ENCODE data around the gene TUFT1. TPM values are rescaled to one million over a fixed set of nuclear protein-coding genes. Genes with fewer than 3 reads are reported as not detected.

Gene TUFT1
- total and polyA plus RNA-seq, 2 donors from 2014 or later, result 8.9 to 12.9 TPM

DNA sequence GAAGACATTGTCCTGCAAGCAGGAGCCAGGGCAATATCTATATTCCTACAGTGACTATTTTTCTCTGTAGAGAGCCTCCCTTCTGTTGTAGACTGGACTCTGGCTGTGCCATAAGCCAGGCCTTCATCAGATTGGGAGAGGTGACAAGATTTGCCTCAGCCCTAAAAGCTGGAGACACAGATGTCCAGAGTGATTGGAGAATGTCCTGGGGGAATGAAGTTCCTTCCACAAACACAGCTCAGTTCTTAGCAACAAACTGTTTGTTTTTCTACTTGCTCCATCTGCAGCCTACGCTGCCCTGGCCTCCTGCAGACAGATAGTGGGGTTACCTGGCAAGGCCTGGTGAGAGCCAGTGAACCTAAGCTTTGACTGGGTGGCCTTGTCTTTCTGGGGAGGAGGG, 41.8 kb downstream of the TUFT1 start:
- FAIRE-seq, result no peak
- intact Hi-C loops (cut with DNase I), result no loop called here
- H3K27me3 ChIP-seq (ENCODE audit: control insufficient read depth, insufficient read depth, low read length), result no peaks in the 10 kb centered on the region

DNA sequence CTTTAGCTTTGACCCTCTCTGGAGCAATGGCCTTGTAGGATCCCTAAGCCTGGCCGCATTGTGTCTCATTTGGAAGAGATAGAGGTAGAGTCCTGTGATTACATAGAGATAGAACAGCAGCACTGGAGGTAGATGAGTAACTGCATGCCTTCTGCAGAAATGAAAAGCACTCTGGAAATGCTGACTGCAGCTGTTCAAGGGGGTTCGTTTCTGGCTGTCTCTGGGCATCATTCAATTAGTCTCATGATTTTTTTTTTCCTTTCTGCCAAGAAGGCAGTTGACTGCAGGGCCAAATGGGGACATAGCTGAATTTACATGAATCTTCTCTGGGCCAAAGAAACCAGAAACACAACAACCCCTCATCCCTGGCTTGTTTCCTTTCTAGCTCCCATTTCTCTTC, 43.7 kb downstream of the TUFT1 start:
- no peaks in the 10 kb centered on the region for H3K9me3 ChIP-seq (ENCODE audit: control insufficient read depth in 2 of 3, insufficient read depth in 1 of 3, low read length in 3 of 3)
- peaks cover 0 to 3% (median 0%) of the 10 kb centered on the region in 3 donors for H3K4me1 ChIP-seq (ENCODE audit: control insufficient read depth in 2 of 3, insufficient read depth in 2 of 3, low read depth in 1 of 3, low read length in 3 of 3)
- H3K4me3 ChIP-seq (ENCODE audit: low read length in 3 of 3), result no peak overlapping the region
- FAIRE-seq (no peak), DNase-seq (no peak)
- peak overlapping the region in 1 of 2 donors; percentile 3 for H3K27ac ChIP-seq (ENCODE audit: low read depth in 2 of 2, low read length in 2 of 2)
- intact Hi-C loops (cut with DNase I), result no loop called here
- TF ChIP-seq, protein P1, sequence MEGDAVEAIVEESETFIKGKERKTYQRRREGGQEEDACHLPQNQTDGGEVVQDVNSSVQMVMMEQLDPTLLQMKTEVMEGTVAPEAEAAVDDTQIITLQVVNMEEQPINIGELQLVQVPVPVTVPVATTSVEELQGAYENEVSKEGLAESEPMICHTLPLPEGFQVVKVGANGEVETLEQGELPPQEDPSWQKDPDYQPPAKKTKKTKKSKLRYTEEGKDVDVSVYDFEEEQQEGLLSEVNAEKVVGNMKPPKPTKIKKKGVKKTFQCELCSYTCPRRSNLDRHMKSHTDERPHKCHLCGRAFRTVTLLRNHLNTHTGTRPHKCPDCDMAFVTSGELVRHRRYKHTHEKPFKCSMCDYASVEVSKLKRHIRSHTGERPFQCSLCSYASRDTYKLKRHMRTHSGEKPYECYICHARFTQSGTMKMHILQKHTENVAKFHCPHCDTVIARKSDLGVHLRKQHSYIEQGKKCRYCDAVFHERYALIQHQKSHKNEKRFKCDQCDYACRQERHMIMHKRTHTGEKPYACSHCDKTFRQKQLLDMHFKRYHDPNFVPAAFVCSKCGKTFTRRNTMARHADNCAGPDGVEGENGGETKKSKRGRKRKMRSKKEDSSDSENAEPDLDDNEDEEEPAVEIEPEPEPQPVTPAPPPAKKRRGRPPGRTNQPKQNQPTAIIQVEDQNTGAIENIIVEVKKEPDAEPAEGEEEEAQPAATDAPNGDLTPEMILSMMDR (IDR thresholded peaks at IDR 0.05; ENCODE audit: borderline replicate concordance, extremely low read depth, insufficient read depth), result no peak
- H3K27me3 ChIP-seq (ENCODE audit: control insufficient read depth, insufficient read depth, low read length), result no peaks in the 10 kb centered on the region
- H3K9ac ChIP-seq (ENCODE audit: low read length in 3 of 3), result no peak overlapping the region
- peaks cover 0 to 21% (median 13%) of the 10 kb centered on the region in 3 donors for H3K36me3 ChIP-seq (ENCODE audit: control insufficient read depth in 2 of 3, insufficient read depth in 3 of 3, low read length in 3 of 3)

More for the DNA sequence above, 41.8 kb downstream of the TUFT1 start:
- Histone ChIP-seq H3K9me3 (ENCODE audit: control insufficient read depth in 2 of 3, insufficient read depth in 1 of 3, low read length in 3 of 3) (no peaks in the 10 kb centered on the region), H3K27ac (ENCODE audit: low read depth in 2 of 2, low read length in 2 of 2) (no peak overlapping the region), H3K9ac (ENCODE audit: low read length in 3 of 3) (no peak overlapping the region), H3K36me3 (ENCODE audit: control insufficient read depth in 2 of 3, insufficient read depth in 3 of 3, low read length in 3 of 3) (peaks cover 0 to 30% (median 14%) of the 10 kb centered on the region in 3 donors), H3K4me1 (ENCODE audit: control insufficient read depth in 2 of 3, insufficient read depth in 2 of 3, low read depth in 1 of 3, low read length in 3 of 3) (peaks cover 0 to 3% (median 0%) of the 10 kb centered on the region in 3 donors), H3K4me3 (ENCODE audit: low read length in 3 of 3) (no peak overlapping the region)
- TF ChIP-seq, protein P1 (IDR thresholded peaks at IDR 0.05; ENCODE audit: borderline replicate concordance, extremely low read depth, insufficient read depth), result no peak
- peak in 1 of 5 donors; percentile 21 for DNase-seq

DNA sequence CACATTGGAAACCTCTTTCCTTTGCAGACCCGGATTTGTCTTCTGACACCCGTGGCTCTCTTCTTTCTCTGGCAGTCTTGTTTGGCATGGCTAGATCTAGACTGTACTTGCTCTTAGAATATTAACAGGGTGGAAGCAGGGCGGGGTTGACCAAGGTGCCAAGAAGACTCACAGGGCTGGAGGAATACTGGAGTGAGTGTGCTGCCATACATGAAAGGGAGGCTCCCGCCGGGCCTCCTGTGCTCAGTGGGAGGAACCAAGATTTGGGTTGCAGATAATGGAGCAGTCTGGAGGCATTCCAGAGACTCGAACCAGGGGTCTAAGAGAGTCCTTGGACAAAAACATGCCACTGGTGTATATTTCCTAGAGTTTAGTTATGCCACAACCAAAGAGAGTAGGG, 44.2 kb downstream of the TUFT1 start:
- no peaks in the 10 kb centered on the region for H3K27me3 ChIP-seq (ENCODE audit: control insufficient read depth, insufficient read depth, low read length)
- peaks cover 0 to 3% (median 0%) of the 10 kb centered on the region in 3 donors for H3K4me1 ChIP-seq (ENCODE audit: control insufficient read depth in 2 of 3, insufficient read depth in 2 of 3, low read depth in 1 of 3, low read length in 3 of 3)
- TF ChIP-seq, protein P1 (IDR thresholded peaks at IDR 0.05; ENCODE audit: borderline replicate concordance, extremely low read depth, insufficient read depth), result no peak
- no peak overlapping the region for H3K4me3 ChIP-seq (ENCODE audit: low read length in 3 of 3)
- no peak overlapping the region for H3K9ac ChIP-seq (ENCODE audit: low read length in 3 of 3)
- FAIRE-seq, result no peak
- peaks cover 0 to 16% (median 8%) of the 10 kb centered on the region in 3 donors for H3K36me3 ChIP-seq (ENCODE audit: control insufficient read depth in 2 of 3, insufficient read depth in 3 of 3, low read length in 3 of 3)
- peak overlapping the region in 1 of 2 donors; percentile 9 for H3K27ac ChIP-seq (ENCODE audit: low read depth in 2 of 2, low read length in 2 of 2)
- no peaks in the 10 kb centered on the region for H3K9me3 ChIP-seq (ENCODE audit: control insufficient read depth in 2 of 3, insufficient read depth in 1 of 3, low read length in 3 of 3)
- intact Hi-C loops (cut with DNase I), result no loop called here
- no peak for DNase-seq

DNA sequence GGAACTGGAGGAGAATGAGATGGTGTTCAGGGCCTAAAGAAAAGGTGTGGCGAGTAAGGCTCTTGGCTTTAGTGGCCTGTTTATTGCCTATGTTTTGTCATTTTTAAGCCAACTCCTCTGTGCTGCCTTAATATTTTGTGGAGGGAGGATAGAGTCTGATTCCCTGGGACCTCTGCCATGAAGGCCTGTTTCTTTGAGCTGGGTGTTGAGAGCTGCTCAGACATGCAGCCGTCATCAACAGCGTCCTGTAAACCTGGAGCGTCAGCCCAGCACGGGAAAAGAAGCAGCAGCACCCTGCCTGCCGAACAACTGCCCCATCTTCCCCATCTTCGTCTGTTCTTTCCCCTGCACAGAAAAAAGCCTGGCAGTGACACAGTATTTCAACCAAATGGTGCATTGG, 44.7 kb downstream of the TUFT1 start:
- TF ChIP-seq, protein P1 (IDR thresholded peaks at IDR 0.05; ENCODE audit: borderline replicate concordance, extremely low read depth, insufficient read depth), result no peak
- Histone ChIP-seq H3K9me3 (ENCODE audit: control insufficient read depth in 2 of 3, insufficient read depth in 1 of 3, low read length in 3 of 3) (no peaks in the 10 kb centered on the region), H3K36me3 (ENCODE audit: control insufficient read depth in 2 of 3, insufficient read depth in 3 of 3, low read length in 3 of 3) (peaks cover 0 to 11% (median 4%) of the 10 kb centered on the region in 3 donors), H3K4me1 (ENCODE audit: control insufficient read depth in 2 of 3, insufficient read depth in 2 of 3, low read depth in 1 of 3, low read length in 3 of 3) (peaks cover 0 to 3% (median 0%) of the 10 kb centered on the region in 3 donors), H3K27me3 (ENCODE audit: control insufficient read depth, insufficient read depth, low read length) (no peaks in the 10 kb centered on the region), H3K27ac (ENCODE audit: low read depth in 2 of 2, low read length in 2 of 2) (peak overlapping the region in 1 of 2 donors; percentile 9), H3K9ac (ENCODE audit: low read length in 3 of 3) (no peak overlapping the region), H3K4me3 (ENCODE audit: low read length in 3 of 3) (no peak overlapping the region)
- DNase-seq (no peak), FAIRE-seq (no peak)
- intact Hi-C loops (cut with DNase I), result no loop called here
